Muscle layer of duodenum (tissue), 2 donors: ENCODE data around the gene PPP1R12B.
"Not testable (repeated sequence)": the region's sequence is repeated elsewhere in the genome, so short reads cannot be mapped to it uniquely, and the experiment has no call there.

Source experiments
- H3K27ac ChIP-seq: one replicate; pipeline ENCODE4 v1.7.0; 2013; ENCODE audit warnings: mild to moderate bottlenecking, low read length
- H3K27me3 ChIP-seq: one replicate; pipeline ENCODE4 v1.7.0; 2013; ENCODE audit warnings: low read depth, mild to moderate bottlenecking, control low read depth, low read length
- H3K36me3 ChIP-seq, 2 donors: one replicate each; pipeline ENCODE4 v1.7.0; 2013; ENCODE audit warnings: low read length in 2 of 2, control low read depth in 1 of 2, mild to moderate bottlenecking in 1 of 2; ENCODE audit not compliant: insufficient read depth in 2 of 2, control insufficient read depth in 1 of 2
- H3K4me1 ChIP-seq, 2 donors: one replicate each; pipeline ENCODE4 v1.7.0; 2013; ENCODE audit warnings: low read length in 2 of 2, mild to moderate bottlenecking in 2 of 2, control low read depth in 1 of 2, moderate library complexity in 1 of 2; ENCODE audit not compliant: insufficient read depth in 2 of 2, control insufficient read depth in 1 of 2
- H3K4me3 ChIP-seq, 2 donors: one replicate each; pipeline ENCODE4 v1.7.0; 2013; ENCODE audit warnings: low read length in 2 of 2, low read depth in 1 of 2, mild to moderate bottlenecking in 1 of 2
- H3K9me3 ChIP-seq, 2 donors: one replicate each; pipeline ENCODE4 v1.7.0; 2013; ENCODE audit warnings: low read length in 2 of 2, control low read depth in 1 of 2, mild to moderate bottlenecking in 1 of 2; ENCODE audit not compliant: control insufficient read depth in 1 of 2
- donor health status: healthy.

Gene PPP1R12B

GRCh38 chr1:202430111-202430510, 81.6 kb downstream of the PPP1R12B start:
- H3K36me3 ChIP-seq: peaks cover 5 to 26% of the 10 kb centered on the region in 2 donors

GRCh38 chr1:202432338-202432737, 83.8 kb downstream of the PPP1R12B start:
- not testable (repeated sequence) for H3K4me3 ChIP-seq, H3K27me3 ChIP-seq, H3K4me1 ChIP-seq, H3K27ac ChIP-seq, H3K9me3 ChIP-seq
- H3K36me3 ChIP-seq: peaks cover 10 to 41% of the 10 kb centered on the region in 2 donors

More at GRCh38 chr1:202430111-202430510, 81.6 kb downstream of the PPP1R12B start:
- H3K9me3 ChIP-seq, H3K4me1 ChIP-seq, H3K4me3 ChIP-seq, H3K27ac ChIP-seq, H3K27me3 ChIP-seq: not testable (repeated sequence)

GRCh38 chr1:202433155-202434043, 84.9 kb downstream of the PPP1R12B start:
- Histone ChIP-seq H3K4me1 (no peaks in the 10 kb centered on the region), H3K4me3 (no peak overlapping the region), H3K9me3 (no peaks in the 10 kb centered on the region), H3K36me3 (peaks cover 10 to 50% of the 10 kb centered on the region in 2 donors), H3K27ac (no peak overlapping the region), H3K27me3 (no peaks in the 10 kb centered on the region)

GRCh38 chr1:202434059-202434458, 85.6 kb downstream of the PPP1R12B start:
- Histone ChIP-seq H3K4me1 (no peaks in the 10 kb centered on the region), H3K27me3 (no peaks in the 10 kb centered on the region), H3K36me3 (peaks cover 10 to 57% of the 10 kb centered on the region in 2 donors), H3K4me3 (no peak overlapping the region), H3K27ac (no peak overlapping the region), H3K9me3 (no peaks in the 10 kb centered on the region)

GRCh38 chr1:202438393-202439174, 90.1 kb downstream of the PPP1R12B start:
- H3K4me3 ChIP-seq: no peak overlapping the region
- no peak overlapping the region for H3K27ac ChIP-seq
- no peaks in the 10 kb centered on the region for H3K9me3 ChIP-seq
- H3K4me1 ChIP-seq: no peaks in the 10 kb centered on the region
- peaks cover 33 to 69% of the 10 kb centered on the region in 2 donors for H3K36me3 ChIP-seq
- no peaks in the 10 kb centered on the region for H3K27me3 ChIP-seq

- Histone ChIP-seq H3K9me3 (no peaks in the 10 kb centered on the region), H3K36me3 (peaks cover 29 to 72% of the 10 kb centered on the region in 2 donors), H3K4me3 (no peak overlapping the region), H3K27ac (no peak overlapping the region), H3K4me1 (no peaks in the 10 kb centered on the region), H3K27me3 (no peaks in the 10 kb centered on the region)
Measured at GRCh38 chr1:202439308-202439707, 90.8 kb downstream of the PPP1R12B start.

GRCh38 chr1:202448140-202448539, 99.6 kb downstream of the PPP1R12B start:
- H3K27me3 ChIP-seq, H3K9me3 ChIP-seq, H3K4me1 ChIP-seq, H3K27ac ChIP-seq, H3K4me3 ChIP-seq: not testable (repeated sequence)
- peaks cover 5 to 29% of the 10 kb centered on the region in 2 donors for H3K36me3 ChIP-seq

- H3K4me1 ChIP-seq, H3K9me3 ChIP-seq, H3K4me3 ChIP-seq, H3K27me3 ChIP-seq, H3K27ac ChIP-seq: not testable (repeated sequence)
- H3K36me3 ChIP-seq: peaks cover 0 to 15% of the 10 kb centered on the region in 2 donors
Measured at GRCh38 chr1:202451641-202452040, 103.1 kb downstream of the PPP1R12B start.

GRCh38 chr1:202452508-202452907, 104.0 kb downstream of the PPP1R12B start:
- Histone ChIP-seq H3K4me3 (no peak overlapping the region), H3K4me1 (no peaks in the 10 kb centered on the region), H3K27ac (no peak overlapping the region), H3K36me3 (peaks cover 0 to 12% of the 10 kb centered on the region in 2 donors), H3K27me3 (no peaks in the 10 kb centered on the region), H3K9me3 (no peaks in the 10 kb centered on the region)

GRCh38 chr1:202456372-202457169, 108.1 kb downstream of the PPP1R12B start:
- H3K27me3 ChIP-seq, H3K36me3 ChIP-seq, H3K9me3 ChIP-seq, H3K4me3 ChIP-seq, H3K4me1 ChIP-seq, H3K27ac ChIP-seq: not testable (repeated sequence)

GRCh38 chr1:202458651-202459050, 110.2 kb downstream of the PPP1R12B start:
- H3K27ac ChIP-seq, H3K27me3 ChIP-seq, H3K9me3 ChIP-seq, H3K4me1 ChIP-seq, H3K36me3 ChIP-seq, H3K4me3 ChIP-seq: not testable (repeated sequence)
